ENCODE measurements around the gene PRDM16. TPM values are rescaled to one million over a fixed set of nuclear protein-coding genes. Genes with fewer than 3 reads are reported as not detected.

Gene PRDM16
- total and polyA plus RNA-seq, 2 of the 13 experiments (the other 11 are each of a cell fraction or from before 2014, with no cell fraction given), result 0.15 to 0.81 TPM

DNA sequence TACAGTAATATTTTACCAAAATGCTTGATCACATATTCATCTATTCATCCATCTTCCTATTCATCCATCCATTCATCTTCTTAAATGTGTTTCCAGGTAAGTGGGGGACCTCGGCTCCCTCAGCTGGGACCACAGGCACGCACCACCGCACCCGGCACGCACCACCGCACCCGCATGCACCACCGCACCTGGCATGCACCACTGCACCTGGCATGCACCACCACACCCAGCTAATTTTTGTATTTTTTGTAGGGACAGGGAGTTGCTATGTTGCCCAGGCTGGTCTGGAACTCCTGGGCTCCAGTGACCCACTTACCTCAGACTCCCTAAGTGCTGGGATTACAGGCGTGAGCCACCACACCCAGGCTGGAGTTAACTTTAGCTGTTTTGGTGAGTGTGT, 26.5 kb upstream of the PRDM16 start:
- H2AFZ ChIP-seq (ENCODE audit: low read length), result no peak overlapping the region
- no TSS peak for BruUV-seq (replicated peaks)
- H3K27me3 ChIP-seq (ENCODE audit: control insufficient read depth in 1 of 2, insufficient read depth in 2 of 2, low read length in 2 of 2), result peaks cover 5 to 50% of the 10 kb centered on the region in 2 experiments; a peak in 4 of 5 replicates
- no peaks in the 10 kb centered on the region for H3K79me2 ChIP-seq (ENCODE audit: insufficient read depth, low read length)
- in situ Hi-C loops (cut with HindIII; ENCODE audit: extremely low pct_ligation_motif_present, low pct_unique_long_range_greater_than_20kb), result no loop called here
- DNase-seq (ENCODE audit: low spot score), result no peak
- ChIA-PET POLR2A (no interaction called here), CTCF (ENCODE audit: low intra/inter-chr PET ratio, low total read pairs) (no interaction called here)
- no peak overlapping the region for H3K9ac ChIP-seq (ENCODE audit: insufficient read depth, low read depth, low read length)
- TF ChIP-seq MAFG (CRISPR knock-in tag; IDR thresholded peaks at IDR 0.05), result no peak
- TF ChIP-seq, protein P1, sequence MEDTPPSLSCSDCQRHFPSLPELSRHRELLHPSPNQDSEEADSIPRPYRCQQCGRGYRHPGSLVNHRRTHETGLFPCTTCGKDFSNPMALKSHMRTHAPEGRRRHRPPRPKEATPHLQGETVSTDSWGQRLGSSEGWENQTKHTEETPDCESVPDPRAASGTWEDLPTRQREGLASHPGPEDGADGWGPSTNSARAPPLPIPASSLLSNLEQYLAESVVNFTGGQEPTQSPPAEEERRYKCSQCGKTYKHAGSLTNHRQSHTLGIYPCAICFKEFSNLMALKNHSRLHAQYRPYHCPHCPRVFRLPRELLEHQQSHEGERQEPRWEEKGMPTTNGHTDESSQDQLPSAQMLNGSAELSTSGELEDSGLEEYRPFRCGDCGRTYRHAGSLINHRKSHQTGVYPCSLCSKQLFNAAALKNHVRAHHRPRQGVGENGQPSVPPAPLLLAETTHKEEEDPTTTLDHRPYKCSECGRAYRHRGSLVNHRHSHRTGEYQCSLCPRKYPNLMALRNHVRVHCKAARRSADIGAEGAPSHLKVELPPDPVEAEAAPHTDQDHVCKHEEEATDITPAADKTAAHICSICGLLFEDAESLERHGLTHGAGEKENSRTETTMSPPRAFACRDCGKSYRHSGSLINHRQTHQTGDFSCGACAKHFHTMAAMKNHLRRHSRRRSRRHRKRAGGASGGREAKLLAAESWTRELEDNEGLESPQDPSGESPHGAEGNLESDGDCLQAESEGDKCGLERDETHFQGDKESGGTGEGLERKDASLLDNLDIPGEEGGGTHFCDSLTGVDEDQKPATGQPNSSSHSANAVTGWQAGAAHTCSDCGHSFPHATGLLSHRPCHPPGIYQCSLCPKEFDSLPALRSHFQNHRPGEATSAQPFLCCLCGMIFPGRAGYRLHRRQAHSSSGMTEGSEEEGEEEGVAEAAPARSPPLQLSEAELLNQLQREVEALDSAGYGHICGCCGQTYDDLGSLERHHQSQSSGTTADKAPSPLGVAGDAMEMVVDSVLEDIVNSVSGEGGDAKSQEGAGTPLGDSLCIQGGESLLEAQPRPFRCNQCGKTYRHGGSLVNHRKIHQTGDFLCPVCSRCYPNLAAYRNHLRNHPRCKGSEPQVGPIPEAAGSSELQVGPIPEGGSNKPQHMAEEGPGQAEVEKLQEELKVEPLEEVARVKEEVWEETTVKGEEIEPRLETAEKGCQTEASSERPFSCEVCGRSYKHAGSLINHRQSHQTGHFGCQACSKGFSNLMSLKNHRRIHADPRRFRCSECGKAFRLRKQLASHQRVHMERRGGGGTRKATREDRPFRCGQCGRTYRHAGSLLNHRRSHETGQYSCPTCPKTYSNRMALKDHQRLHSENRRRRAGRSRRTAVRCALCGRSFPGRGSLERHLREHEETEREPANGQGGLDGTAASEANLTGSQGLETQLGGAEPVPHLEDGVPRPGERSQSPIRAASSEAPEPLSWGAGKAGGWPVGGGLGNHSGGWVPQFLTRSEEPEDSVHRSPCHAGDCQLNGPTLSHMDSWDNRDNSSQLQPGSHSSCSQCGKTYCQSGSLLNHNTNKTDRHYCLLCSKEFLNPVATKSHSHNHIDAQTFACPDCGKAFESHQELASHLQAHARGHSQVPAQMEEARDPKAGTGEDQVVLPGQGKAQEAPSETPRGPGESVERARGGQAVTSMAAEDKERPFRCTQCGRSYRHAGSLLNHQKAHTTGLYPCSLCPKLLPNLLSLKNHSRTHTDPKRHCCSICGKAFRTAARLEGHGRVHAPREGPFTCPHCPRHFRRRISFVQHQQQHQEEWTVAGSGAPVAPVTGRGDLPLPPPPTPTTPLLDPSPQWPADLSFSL (CRISPR knock-in tag; IDR thresholded peaks at IDR 0.05), result no peak
- TF ChIP-seq ZNF766 (CRISPR knock-in tag; IDR thresholded peaks at IDR 0.05; ENCODE audit: borderline replicate concordance), result no peak
- no peak for TF ChIP-seq ZFP36L2 (CRISPR knock-in tag; IDR thresholded peaks at IDR 0.05)
- no peak for TF ChIP-seq MTA3 (CRISPR knock-in tag; IDR thresholded peaks at IDR 0.05)
- TF ChIP-seq KLF16 (CRISPR knock-in tag; IDR thresholded peaks at IDR 0.05), result no peak
- no peak for TF ChIP-seq PHF20 (CRISPR knock-in tag; IDR thresholded peaks at IDR 0.05)
- TF ChIP-seq ZFP82 (CRISPR knock-in tag; IDR thresholded peaks at IDR 0.05; ENCODE audit: borderline replicate concordance), result no peak
- TF ChIP-seq PCBP2 (optimal IDR thresholded peaks at IDR 0.05; ENCODE audit: low read depth, low read length, poor library complexity, severe bottlenecking), result no peak
- no peak for TF ChIP-seq PRDM10 (CRISPR knock-in tag; IDR thresholded peaks at IDR 0.05; ENCODE audit: low read depth)
- ATAC-seq, result no peak
- H3K4me1 ChIP-seq (ENCODE audit: insufficient read depth, low read length), result no peaks in the 10 kb centered on the region
- H3K4me3 ChIP-seq (replicated peaks in 1 of 3; ENCODE audit: insufficient read depth in 1 of 3, low read depth in 2 of 3, low read length in 3 of 3), result no peak overlapping the region
- 0 out of 2 replicates have a peak, but pooled peaks cover 2% of the 10 kb centered on the region for H4K20me1 ChIP-seq (ENCODE audit: insufficient read depth, low read length)
- intact Hi-C loops (cut with micrococcal nuclease; ENCODE audit: unreplicated experiment), result no loop called here
- no peak for FAIRE-seq
- no peak overlapping the region for H3K27ac ChIP-seq (ENCODE audit: extremely low read length, insufficient read depth, low read length)
- no peaks in the 10 kb centered on the region for H3K9me3 ChIP-seq (ENCODE audit: low read length)
- no peak overlapping the region for H3K4me2 ChIP-seq (ENCODE audit: low read depth, low read length)
- 72% methylated on average over 9 of the region's 9 CpGs for WGBS (ENCODE audit: low lambda C conversion rate)
- H3K36me3 ChIP-seq (replicated peaks in 1 of 2; ENCODE audit: control insufficient read depth in 1 of 2, insufficient read depth in 2 of 2, low read length in 2 of 2), result no peaks in the 10 kb centered on the region
